HUES6 (cell line): Measurements from ENCODE around the gene BEX3.
A peak's percentile ranks its signal among the peaks of the same experiment; 100 is the strongest.
"Not testable (repeated sequence)": the region's sequence is repeated elsewhere in the genome, so short reads cannot be mapped to it uniquely, and the experiment has no call there.

ENCODE experiments used
- H3K27ac ChIP-seq: 2 replicates; pipeline ENCODE4 v1.7.0; 2013; ENCODE audit warnings: low read depth, mild to moderate bottlenecking, low read length, inconsistent platforms
- H3K27me3 ChIP-seq: 2 replicates; pipeline ENCODE4 v1.6.1; 2013; ENCODE audit warnings: low read length; ENCODE audit not compliant: control insufficient read depth, insufficient read depth
- H3K36me3 ChIP-seq: 2 replicates; pipeline ENCODE4 v1.6.1; 2013; ENCODE audit warnings: low read length; ENCODE audit not compliant: control insufficient read depth, insufficient read depth
- H3K4me1 ChIP-seq: 2 replicates; pipeline ENCODE4 v1.6.1; 2013; ENCODE audit warnings: low read length; ENCODE audit not compliant: control insufficient read depth, insufficient read depth
- H3K4me3 ChIP-seq: 2 replicates; pipeline ENCODE4 v1.5.1; 2013; ENCODE audit warnings: low read depth, low read length
- H3K9ac ChIP-seq: one replicate; pipeline ENCODE4 v1.6.1; 2013; ENCODE audit warnings: mild to moderate bottlenecking, low read length
- H3K9me3 ChIP-seq: 2 replicates; pipeline ENCODE4 v1.6.1; 2013; ENCODE audit warnings: low read depth, low read length; ENCODE audit not compliant: control insufficient read depth, insufficient read depth

The BEX3 gene

GRCh38 chrX:103359605-103360004 lies 16.7 kb upstream of the BEX3 start:
- Histone ChIP-seq H3K36me3 (peaks cover 11% of the 10 kb centered on the region), H3K4me1 (peaks cover 22% of the 10 kb centered on the region)
- H3K27me3 ChIP-seq, H3K9ac ChIP-seq, H3K4me3 ChIP-seq, H3K9me3 ChIP-seq, H3K27ac ChIP-seq: not testable (repeated sequence)

GRCh38 chrX:103360092-103360491 lies 16.2 kb upstream of the BEX3 start:
- no peak overlapping the region for H3K27ac ChIP-seq
- peaks cover 11% of the 10 kb centered on the region for H3K36me3 ChIP-seq
- H3K27me3 ChIP-seq = no peaks in the 10 kb centered on the region; the same call in 1 of the 2 replicates
- peak overlapping the region; percentile 5 for H3K9ac ChIP-seq
- H3K4me1 ChIP-seq = peaks cover 22% of the 10 kb centered on the region
- H3K4me3 ChIP-seq = no peak overlapping the region
- H3K9me3 ChIP-seq = no peaks in the 10 kb centered on the region

- H3K4me1 ChIP-seq = peaks cover 22% of the 10 kb centered on the region
Observed at GRCh38 chrX:103360916-103361315, 15.4 kb upstream of the BEX3 start.

GRCh38 chrX:103361798-103362197 lies 14.5 kb upstream of the BEX3 start:
- H3K9me3 ChIP-seq = no peaks in the 10 kb centered on the region
- peaks cover 11% of the 10 kb centered on the region for H3K36me3 ChIP-seq
- no peaks in the 10 kb centered on the region; the same call in 1 of the 2 replicates for H3K27me3 ChIP-seq
- no peak overlapping the region for H3K9ac ChIP-seq
- peak overlapping the region; percentile 41; the same call in 1 of the 2 replicates for H3K27ac ChIP-seq
- peaks cover 22% of the 10 kb centered on the region for H3K4me1 ChIP-seq
- no peak overlapping the region; the same call in 1 of the 2 replicates for H3K4me3 ChIP-seq

More at GRCh38 chrX:103360916-103361315, 15.4 kb upstream of the BEX3 start:
- peaks cover 11% of the 10 kb centered on the region for H3K36me3 ChIP-seq
- no peaks in the 10 kb centered on the region; the same call in 1 of the 2 replicates for H3K27me3 ChIP-seq
- H3K4me3 ChIP-seq = no peak overlapping the region
- H3K9me3 ChIP-seq = no peaks in the 10 kb centered on the region
- no peak overlapping the region for H3K9ac ChIP-seq
- no peak overlapping the region for H3K27ac ChIP-seq

GRCh38 chrX:103362474-103362873 lies 13.9 kb upstream of the BEX3 start:
- H3K9me3 ChIP-seq = no peaks in the 10 kb centered on the region
- H3K27ac ChIP-seq = peak overlapping the region; percentile 49; the same call in 1 of the 2 replicates
- no peaks in the 10 kb centered on the region; the same call in 1 of the 2 replicates for H3K27me3 ChIP-seq
- peaks cover 11% of the 10 kb centered on the region for H3K36me3 ChIP-seq
- no peak overlapping the region for H3K9ac ChIP-seq
- no peak overlapping the region; the same call in 1 of the 2 replicates for H3K4me3 ChIP-seq
- H3K4me1 ChIP-seq = peaks cover 24% of the 10 kb centered on the region

GRCh38 chrX:103363046-103363445 lies 13.3 kb upstream of the BEX3 start:
- peak overlapping the region; percentile 49; the same call in 1 of the 2 replicates for H3K27ac ChIP-seq
- no peaks in the 10 kb centered on the region for H3K9me3 ChIP-seq
- no peaks in the 10 kb centered on the region; the same call in 1 of the 2 replicates for H3K27me3 ChIP-seq
- H3K4me3 ChIP-seq = no peak overlapping the region
- H3K9ac ChIP-seq = no peak overlapping the region
- H3K36me3 ChIP-seq = peaks cover 6% of the 10 kb centered on the region
- peaks cover 30% of the 10 kb centered on the region for H3K4me1 ChIP-seq

- Histone ChIP-seq H3K36me3 (no peaks in the 10 kb centered on the region), H3K27ac (no peak overlapping the region), H3K4me1 (peaks cover 14% of the 10 kb centered on the region), H3K4me3 (no peak overlapping the region), H3K27me3 (no peaks in the 10 kb centered on the region; the same call in 1 of the 2 replicates), H3K9ac (no peak overlapping the region), H3K9me3 (no peaks in the 10 kb centered on the region)
Observed at GRCh38 chrX:103367502-103367901, 8.8 kb upstream of the BEX3 start.

- Histone ChIP-seq H3K27ac (no peak overlapping the region), H3K9ac (no peak overlapping the region), H3K27me3 (no peaks in the 10 kb centered on the region; the same call in 1 of the 2 replicates), H3K4me3 (no peak overlapping the region), H3K4me1 (peaks cover 16% of the 10 kb centered on the region), H3K9me3 (no peaks in the 10 kb centered on the region), H3K36me3 (no peaks in the 10 kb centered on the region)
Observed at GRCh38 chrX:103369479-103369878, 6.9 kb upstream of the BEX3 start.

GRCh38 chrX:103372886-103373285 lies 3.5 kb upstream of the BEX3 start:
- no peak overlapping the region for H3K4me3 ChIP-seq
- H3K27me3 ChIP-seq = no peaks in the 10 kb centered on the region; the same call in 1 of the 2 replicates
- no peak overlapping the region for H3K9ac ChIP-seq
- no peak overlapping the region for H3K27ac ChIP-seq
- peaks cover 22% of the 10 kb centered on the region; the same call in 1 of the 2 replicates for H3K4me1 ChIP-seq
- no peaks in the 10 kb centered on the region for H3K9me3 ChIP-seq
- peaks cover 8% of the 10 kb centered on the region for H3K36me3 ChIP-seq

GRCh38 chrX:103373581-103373980 lies 2.8 kb upstream of the BEX3 start:
- Histone ChIP-seq H3K9ac (no peak overlapping the region), H3K36me3 (peaks cover 13% of the 10 kb centered on the region), H3K9me3 (no peaks in the 10 kb centered on the region), H3K27ac (no peak overlapping the region), H3K27me3 (no peaks in the 10 kb centered on the region; the same call in 1 of the 2 replicates), H3K4me1 (peaks cover 20% of the 10 kb centered on the region; the same call in 1 of the 2 replicates), H3K4me3 (no peak overlapping the region)

- peak overlapping the region; percentile 89 for H3K4me3 ChIP-seq
- H3K27me3 ChIP-seq = no peaks in the 10 kb centered on the region; the same call in 1 of the 2 replicates
Observed at GRCh38 chrX:103376979-103377324, 614 bp downstream of the BEX3 start.

More at GRCh38 chrX:103376979-103377324, 614 bp downstream of the BEX3 start:
- peak overlapping the region; percentile 78 for H3K27ac ChIP-seq
- no peaks in the 10 kb centered on the region; the same call in 1 of the 2 replicates for H3K9me3 ChIP-seq
- peaks cover 29% of the 10 kb centered on the region for H3K36me3 ChIP-seq
- peak overlapping the region; percentile 77 for H3K9ac ChIP-seq
- H3K4me1 ChIP-seq = peaks cover 20% of the 10 kb centered on the region; the same call in 1 of the 2 replicates
